ENCODE results near the gene ZNF474.

ZNF474 gene

GRCh38 chr5:122112063-122112462 lies 17.3 kb upstream of the ZNF474 start:
- H3K4me1 Mint-ChIP-seq, result peaks cover 9% of the 10 kb centered on the region
- no peak overlapping the region for H3K4me3 Mint-ChIP-seq
- peaks cover 3% of the 10 kb centered on the region for H3K27me3 Mint-ChIP-seq (ENCODE audit: low read depth, poor library complexity)
- no peak overlapping the region for H3K27ac Mint-ChIP-seq
- no peak for DNase-seq
- no peaks in the 10 kb centered on the region for H3K36me3 Mint-ChIP-seq (ENCODE audit: low read depth)
- H3K9me3 Mint-ChIP-seq, result no peaks in the 10 kb centered on the region
- TF ChIP-seq CTCF (IDR thresholded peaks at IDR 0.05), result no peak

- Mint-ChIP-seq H3K27me3 (ENCODE audit: low read depth, poor library complexity) (no peaks in the 10 kb centered on the region), H3K4me3 (no peak overlapping the region), H3K9me3 (no peaks in the 10 kb centered on the region), H3K4me1 (peaks cover 9% of the 10 kb centered on the region), H3K27ac (peak overlapping the region; percentile 53), H3K36me3 (ENCODE audit: low read depth) (no peaks in the 10 kb centered on the region)
- no peak for TF ChIP-seq CTCF (IDR thresholded peaks at IDR 0.05)
- no peak for DNase-seq
Measured at GRCh38 chr5:122112733-122113558, 16.4 kb upstream of the ZNF474 start.

GRCh38 chr5:122114501-122114900 lies 14.8 kb upstream of the ZNF474 start:
- H3K27ac Mint-ChIP-seq, result no peak overlapping the region
- no peak for DNase-seq
- H3K4me1 Mint-ChIP-seq, result peaks cover 9% of the 10 kb centered on the region
- H3K36me3 Mint-ChIP-seq (ENCODE audit: low read depth), result no peaks in the 10 kb centered on the region
- H3K9me3 Mint-ChIP-seq, result no peaks in the 10 kb centered on the region
- H3K27me3 Mint-ChIP-seq (ENCODE audit: low read depth, poor library complexity), result no peaks in the 10 kb centered on the region
- H3K4me3 Mint-ChIP-seq, result no peak overlapping the region
- TF ChIP-seq CTCF (IDR thresholded peaks at IDR 0.05), result no peak

GRCh38 chr5:122118356-122118948 lies 10.9 kb upstream of the ZNF474 start:
- TF ChIP-seq CTCF (IDR thresholded peaks at IDR 0.05), result no peak
- Mint-ChIP-seq H3K9me3 (no peaks in the 10 kb centered on the region), H3K4me1 (no peaks in the 10 kb centered on the region), H3K36me3 (ENCODE audit: low read depth) (no peaks in the 10 kb centered on the region), H3K27ac (no peak overlapping the region), H3K27me3 (ENCODE audit: low read depth, poor library complexity) (no peaks in the 10 kb centered on the region), H3K4me3 (no peak overlapping the region)
- DNase-seq, result no peak

GRCh38 chr5:122119205-122119604 lies 10.1 kb upstream of the ZNF474 start:
- Mint-ChIP-seq H3K9me3 (no peaks in the 10 kb centered on the region), H3K27me3 (ENCODE audit: low read depth, poor library complexity) (no peaks in the 10 kb centered on the region)
- no peak for TF ChIP-seq CTCF (IDR thresholded peaks at IDR 0.05)

GRCh38 chr5:122120493-122120892 lies 8.9 kb upstream of the ZNF474 start:
- no peaks in the 10 kb centered on the region for H3K9me3 Mint-ChIP-seq
- no peaks in the 10 kb centered on the region for H3K27me3 Mint-ChIP-seq (ENCODE audit: low read depth, poor library complexity)
- H3K36me3 Mint-ChIP-seq (ENCODE audit: low read depth), result no peaks in the 10 kb centered on the region
- no peak for DNase-seq
- TF ChIP-seq CTCF (IDR thresholded peaks at IDR 0.05), result no peak
- no peak overlapping the region for H3K4me3 Mint-ChIP-seq
- no peak overlapping the region for H3K27ac Mint-ChIP-seq
- peaks cover 17% of the 10 kb centered on the region for H3K4me1 Mint-ChIP-seq

More at GRCh38 chr5:122119205-122119604, 10.1 kb upstream of the ZNF474 start:
- H3K36me3 Mint-ChIP-seq (ENCODE audit: low read depth), result no peaks in the 10 kb centered on the region
- peaks cover 4% of the 10 kb centered on the region for H3K4me1 Mint-ChIP-seq
- DNase-seq, result no peak
- no peak overlapping the region for H3K4me3 Mint-ChIP-seq
- H3K27ac Mint-ChIP-seq, result no peak overlapping the region

Data from nephron progenitor cell (in vitro differentiated cells).